NCI-H128 (cell line): Measurements from ENCODE around the gene DRAXIN.

Experiments
- DNase-seq: peaks from one replicate; lab custom pipeline; 2025; ENCODE audit not compliant: unreplicated experiment; lab: John Stamatoyannopoulos, UW

DRAXIN gene

GRCh38 chr1:11684070-11684469 is 7.4 kb upstream of the DRAXIN start:
- DNase-seq = no peak

DNA sequence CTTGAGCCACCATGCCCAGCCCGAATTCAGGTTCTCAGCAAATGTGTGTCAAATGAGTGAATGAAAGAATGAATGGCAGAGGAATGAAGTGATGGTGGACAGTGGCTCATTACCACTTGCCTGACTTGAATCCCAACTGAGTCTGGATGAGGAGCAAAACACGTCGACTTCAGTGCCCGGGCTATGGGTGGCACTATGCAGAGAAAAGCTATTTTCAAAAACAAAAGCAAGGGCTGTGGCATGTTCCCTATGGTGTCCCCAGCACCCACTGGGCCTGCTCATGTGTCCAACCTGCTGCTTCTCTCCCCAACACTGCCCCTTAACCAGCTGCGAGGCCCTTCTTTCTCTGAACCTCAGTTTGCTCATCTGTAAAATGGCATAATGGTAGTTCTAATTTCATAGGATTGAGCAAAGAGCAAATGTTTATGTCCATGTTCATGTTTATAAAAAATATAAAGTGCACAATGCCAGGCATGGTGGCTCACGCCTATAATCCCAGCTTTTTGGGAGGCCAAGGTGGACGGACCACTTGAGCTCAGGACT is 6.2 kb upstream of the DRAXIN start:
- no peak for DNase-seq

DNA sequence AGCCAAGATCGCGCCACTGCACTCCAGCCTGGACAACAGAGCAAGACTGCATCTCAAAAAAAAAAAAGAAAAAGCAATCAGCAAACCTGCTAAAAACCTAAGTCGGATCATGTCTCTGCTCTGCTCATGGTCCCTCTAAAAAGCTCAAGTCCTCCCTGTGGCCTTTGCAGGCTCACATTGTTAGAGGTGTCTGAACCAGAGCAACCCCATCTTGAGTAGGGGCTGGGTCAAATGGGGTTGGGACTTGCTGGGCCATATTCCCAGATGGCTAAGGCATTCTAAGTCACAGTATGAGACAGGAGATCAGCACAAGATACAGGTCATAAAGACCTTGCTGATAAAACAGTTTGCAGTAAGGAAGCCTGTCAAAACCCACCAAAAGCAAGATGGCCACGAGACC is 3.0 kb upstream of the DRAXIN start:
- DNase-seq = no peak

DNA sequence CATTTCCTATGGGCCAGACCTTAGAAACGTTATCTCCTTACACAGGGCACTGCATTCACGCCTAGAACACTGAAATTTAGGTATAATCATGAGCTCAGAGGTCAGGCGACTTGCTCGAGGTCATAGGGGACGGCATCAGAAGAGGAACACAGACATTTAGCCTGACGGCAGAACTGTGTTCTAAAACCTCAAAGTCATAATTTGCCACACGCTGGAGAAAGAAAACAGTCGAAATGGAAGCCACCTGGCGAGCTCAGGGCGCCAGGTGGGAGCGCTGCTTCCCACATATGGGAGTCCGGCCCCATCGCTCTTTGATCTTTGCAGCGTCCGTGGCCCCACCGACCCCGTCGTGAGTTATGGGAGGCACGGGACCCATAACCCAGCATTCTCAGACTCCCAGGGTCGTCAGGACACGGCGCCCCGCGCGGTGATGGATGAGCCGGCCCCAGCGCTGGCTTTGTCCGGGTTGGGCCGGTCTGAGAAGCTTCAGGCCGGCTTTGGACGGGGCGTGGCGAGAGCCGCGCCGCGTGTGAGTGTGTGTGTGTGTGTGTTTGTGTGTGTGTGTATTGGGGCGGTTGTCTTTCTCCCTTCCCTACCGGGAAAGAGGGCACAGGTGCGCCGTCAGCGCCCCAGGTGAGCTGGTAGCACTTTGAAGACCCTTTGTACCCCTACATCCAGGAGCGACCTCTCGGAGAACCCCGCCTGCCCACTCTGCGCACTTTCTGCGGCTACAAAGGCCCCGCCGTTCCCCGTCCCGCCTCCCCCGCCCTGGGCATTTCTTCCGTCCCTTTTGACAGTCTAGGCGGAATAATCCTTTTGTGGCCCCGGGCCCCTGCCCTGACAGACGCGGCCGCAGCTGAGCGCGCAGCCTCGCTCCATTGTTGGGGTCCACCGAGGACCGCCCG is 861 bp upstream of the DRAXIN start:
- DNase-seq = peak; percentile 32

DNA sequence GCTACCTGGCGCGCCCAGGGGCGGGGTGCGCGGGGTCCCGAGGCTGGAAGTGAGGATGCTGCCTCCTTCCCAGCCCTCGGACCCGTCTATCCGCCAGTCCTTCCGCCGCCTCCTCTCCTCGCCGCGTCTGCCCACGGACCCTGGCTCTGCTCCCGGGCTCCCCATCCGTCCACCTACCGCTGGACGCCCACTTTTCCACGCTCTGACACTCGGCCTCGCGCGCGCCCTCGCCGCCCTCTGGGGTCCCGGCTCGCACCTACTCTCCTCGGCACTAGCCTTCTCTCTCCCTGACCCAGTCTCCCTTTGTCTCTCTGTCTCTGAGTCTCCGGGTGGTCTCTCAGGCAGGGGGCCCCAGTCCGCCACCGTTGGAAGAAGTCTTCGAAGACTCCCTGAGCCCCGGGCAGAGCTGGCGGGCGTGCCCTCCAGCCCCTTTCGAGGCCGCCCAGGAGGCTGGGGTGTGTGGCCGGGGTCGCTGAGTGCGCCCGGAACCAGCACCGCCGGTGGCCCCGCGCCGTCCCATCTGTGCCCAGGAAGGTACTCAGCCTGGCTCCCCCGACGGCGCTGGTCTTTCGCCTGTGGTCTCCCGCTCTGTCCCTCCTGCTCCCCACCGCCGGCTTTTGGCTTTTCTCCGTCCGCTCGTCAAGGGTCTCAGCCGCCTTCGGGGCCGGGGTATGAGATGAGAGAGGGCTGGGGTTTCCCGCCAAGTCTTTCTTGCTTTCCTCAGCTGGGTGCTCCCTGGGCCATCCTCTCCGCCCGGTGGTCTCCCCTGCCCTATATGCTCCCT is 610 bp downstream of the DRAXIN start:
- DNase-seq = no peak

DNA sequence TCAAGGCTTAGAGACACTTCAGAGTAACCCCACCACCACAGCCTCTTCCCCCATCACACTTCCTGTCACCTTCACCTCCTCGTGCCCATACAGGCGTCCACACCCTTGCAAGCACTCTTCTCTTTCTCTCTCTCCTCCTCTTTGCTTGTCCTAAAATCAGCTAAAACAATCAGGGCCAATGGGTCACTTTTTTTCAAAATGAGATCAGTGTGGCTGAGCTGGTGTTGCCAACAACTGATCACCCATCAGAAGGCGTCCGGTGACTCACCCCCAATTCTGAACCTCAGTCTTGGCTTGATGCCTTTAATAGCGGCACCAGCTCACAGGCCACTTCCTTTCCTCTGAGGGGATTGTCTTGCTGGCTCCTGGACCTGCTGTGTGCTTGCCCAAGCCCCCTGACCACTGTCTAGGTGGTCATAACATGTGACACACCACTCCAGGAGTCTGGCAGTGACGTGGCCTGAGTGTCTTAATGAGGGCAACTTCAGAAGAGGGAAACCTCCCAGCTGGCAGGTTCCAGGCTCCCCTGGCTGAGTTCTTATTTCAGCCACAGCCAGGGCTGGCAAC is 1.6 kb downstream of the DRAXIN start:
- DNase-seq = no peak

DNA sequence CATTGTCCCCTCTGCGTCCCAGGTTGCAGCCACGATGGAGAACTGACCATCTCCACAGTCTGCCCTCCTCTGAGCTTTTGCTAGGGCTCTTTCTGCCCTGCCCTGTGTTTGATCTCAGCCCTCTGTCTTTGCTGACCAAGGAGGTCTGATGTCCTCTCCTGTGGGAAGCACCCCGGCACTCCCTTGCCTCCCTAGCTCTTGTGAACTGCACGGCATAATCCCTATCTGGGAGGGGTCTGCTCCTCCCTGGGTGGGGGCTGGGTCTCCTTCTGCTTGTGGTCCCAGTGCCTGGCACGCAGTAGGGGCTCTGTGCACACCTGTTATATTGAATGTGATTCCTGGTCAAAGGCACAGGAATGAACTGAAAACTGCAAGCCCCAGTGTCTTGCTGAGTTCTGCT is 2.4 kb downstream of the DRAXIN start:
- no peak for DNase-seq

DNA sequence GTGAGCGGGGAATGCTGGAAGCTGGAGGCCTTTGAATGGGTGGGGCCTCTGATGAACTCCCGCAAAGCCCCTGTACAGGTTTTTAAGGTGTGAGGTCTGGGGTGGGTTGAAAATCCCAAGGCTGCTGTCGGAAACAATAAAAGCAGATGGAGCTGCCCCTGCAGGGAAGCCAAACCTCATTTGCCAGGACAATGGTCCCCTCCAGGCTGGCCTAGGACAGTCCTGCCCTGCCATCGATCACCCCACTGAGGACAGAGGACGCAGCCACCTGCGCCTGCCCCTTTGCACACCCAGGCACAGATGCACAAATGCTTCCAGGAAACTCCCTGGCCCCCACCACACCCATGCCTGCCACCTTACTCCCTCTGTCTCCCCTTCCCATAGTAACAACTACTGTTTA is 4.4 kb downstream of the DRAXIN start:
- no peak for DNase-seq

DNA sequence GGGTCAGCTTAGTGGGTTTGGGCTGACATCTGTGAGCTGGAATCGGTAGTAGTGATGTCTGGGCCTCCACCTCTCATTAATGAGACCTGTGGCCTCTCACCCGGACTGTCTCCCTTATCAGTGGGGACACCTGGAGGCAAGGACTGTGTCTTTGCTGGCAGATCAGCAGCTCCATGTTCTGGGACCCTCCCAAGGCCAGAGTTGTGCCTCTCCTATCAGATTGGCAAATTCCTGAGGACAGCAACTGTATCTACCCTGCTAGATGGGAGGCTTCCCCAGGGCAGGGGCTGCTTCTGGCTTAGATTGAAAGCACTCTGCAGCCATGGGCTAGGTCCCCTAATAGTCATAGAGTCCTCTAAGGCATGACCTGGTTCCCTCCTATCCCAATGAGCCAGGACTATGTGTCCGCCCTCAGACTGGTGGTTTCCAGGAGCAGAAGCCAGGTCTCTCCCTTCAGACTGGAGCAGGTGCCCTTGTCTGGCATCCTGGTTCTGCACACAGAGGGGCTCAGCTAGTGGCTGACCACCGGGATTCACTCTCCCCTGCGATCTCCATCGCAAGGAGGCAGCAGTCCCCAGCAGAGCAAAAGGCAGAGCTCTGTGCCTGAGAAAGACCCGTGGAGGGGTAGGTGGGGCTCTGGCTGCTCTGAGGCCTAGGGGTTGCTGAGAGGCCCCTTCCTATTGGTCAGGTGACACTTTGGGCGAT is 5.8 kb downstream of the DRAXIN start:
- no peak for DNase-seq

- no peak for DNase-seq
Observed at GRCh38 chr1:11697893-11698210, 6.3 kb downstream of the DRAXIN start.

- DNase-seq = no peak
Observed at GRCh38 chr1:11700601-11701467, 9.3 kb downstream of the DRAXIN start.

DNA sequence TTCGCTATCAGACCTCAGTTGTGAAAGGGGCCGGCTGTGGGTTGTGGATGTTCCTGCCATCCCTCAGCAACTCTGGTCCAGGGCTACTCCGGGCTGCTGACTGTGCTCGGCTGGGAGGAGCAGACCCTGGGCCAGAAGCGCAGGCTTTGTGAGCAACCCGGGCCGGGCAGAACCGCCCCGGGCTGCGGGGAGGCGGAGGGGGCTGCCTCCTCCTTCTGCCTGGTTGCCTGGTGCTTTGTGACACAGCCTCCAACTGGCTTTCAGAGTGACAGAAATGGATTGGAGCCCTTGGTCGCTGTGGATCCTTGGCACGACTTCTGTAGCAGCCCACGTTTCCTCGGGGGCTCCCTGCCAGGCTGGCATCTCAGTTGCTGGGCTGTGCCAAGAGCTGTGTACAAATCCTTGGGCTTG is 10.0 kb downstream of the DRAXIN start:
- DNase-seq = no peak

- no peak for DNase-seq
Observed at GRCh38 chr1:11701981-11702803, 10.7 kb downstream of the DRAXIN start.

DNA sequence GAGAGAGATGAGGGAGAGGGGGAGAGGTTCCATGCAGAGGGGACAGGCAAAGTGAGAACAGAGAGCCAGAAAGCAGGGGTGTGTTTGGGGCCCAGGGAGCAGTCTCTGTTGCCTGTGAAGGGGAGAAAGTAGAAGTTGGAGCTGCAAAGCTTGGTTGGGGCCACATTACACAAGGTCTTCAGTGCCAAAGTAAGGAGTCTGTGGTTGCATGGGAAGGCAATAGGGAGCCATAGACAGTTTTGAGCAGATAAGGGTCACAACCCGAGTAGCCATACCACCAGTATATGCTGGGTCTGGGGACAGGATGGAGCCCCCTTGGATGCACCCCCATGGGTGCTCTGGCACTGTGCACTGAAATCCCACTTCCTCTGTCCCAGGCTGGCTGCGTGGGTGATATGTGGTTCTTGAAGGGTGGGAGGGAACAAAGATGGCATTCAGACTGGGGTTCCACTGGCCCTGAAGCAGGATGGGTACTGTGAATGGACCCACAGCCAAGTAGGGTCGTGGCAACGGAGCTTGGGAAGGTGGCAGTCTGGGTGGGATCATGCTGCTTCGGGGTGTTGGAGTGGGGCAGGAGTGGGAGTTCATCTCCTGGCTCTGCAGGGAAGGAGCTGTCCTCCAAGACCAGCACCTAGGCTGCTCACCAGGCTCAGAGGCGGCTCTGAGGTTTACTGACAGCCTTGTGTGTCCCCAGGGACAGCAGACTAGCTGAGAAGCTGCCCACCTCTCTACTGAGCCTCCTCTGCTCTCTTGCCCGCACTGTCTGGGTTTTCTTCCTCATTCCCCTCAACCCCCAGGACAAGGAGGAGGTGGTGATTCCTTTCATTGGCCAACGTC is 12.1 kb downstream of the DRAXIN start:
- DNase-seq = no peak

- DNase-seq = no peak
Observed at GRCh38 chr1:11704194-11704529, 12.7 kb downstream of the DRAXIN start.

DNA sequence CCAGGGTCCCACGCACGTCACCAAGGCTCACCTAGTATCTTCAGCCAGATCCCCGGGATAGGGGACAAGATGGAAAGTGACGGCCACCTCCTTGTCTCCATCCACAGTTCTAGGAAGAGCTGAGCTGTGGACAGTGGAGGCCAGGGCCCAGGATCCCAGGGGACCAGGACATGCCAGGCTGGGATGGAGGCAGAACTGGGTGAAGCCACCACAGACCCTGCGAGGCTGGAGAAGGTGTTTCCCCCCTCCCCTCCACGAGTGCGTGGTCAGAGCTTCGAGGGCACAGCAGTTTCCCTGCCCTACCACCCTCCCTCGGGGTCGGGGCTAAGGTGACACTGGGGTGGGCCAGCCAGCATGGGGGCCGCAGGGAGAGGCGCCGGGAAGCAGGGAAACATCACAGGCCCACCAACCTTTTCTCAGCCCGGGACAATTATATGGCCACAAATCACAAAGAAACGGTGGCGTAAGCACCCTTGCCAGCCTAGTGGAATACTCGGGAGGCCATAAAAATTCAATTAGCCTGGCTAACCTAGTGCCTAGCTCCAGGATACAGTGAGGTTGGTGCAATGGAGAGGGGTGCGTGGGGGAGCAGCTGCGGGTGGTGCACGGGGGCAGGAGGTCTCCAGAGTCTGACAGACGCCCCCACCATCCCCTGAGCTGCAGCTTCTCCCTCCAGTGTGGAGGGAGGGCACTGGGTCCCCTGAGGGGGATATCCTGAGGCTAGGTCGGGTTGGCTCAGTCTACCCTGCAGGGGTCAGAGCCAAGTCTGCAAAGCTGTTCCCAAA is 13.4 kb downstream of the DRAXIN start:
- DNase-seq = no peak

GRCh38 chr1:11705596-11705995 is 14.1 kb downstream of the DRAXIN start:
- DNase-seq = no peak

DNA sequence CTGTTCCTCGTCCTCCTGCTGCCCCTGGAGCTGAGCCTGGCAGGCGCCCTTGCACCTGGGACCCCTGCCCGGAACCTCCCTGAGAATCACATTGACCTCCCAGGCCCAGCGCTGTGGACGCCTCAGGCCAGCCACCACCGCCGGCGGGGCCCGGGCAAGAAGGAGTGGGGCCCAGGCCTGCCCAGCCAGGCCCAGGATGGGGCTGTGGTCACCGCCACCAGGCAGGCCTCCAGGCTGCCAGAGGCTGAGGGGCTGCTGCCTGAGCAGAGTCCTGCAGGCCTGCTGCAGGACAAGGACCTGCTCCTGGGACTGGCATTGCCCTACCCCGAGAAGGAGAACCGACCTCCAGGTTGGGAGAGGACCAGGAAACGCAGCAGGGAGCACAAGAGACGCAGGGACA is 14.8 kb downstream of the DRAXIN start:
- no peak for DNase-seq
